Measurements from ENCODE around the gene FKBP1C. TPM values are rescaled to one million over a fixed set of nuclear protein-coding genes. Genes with fewer than 3 reads are reported as not detected.

The FKBP1C gene
- polyA plus RNA-seq, 1 donor (not counting 4 experiments of a cell fraction or from before 2014, with no cell fraction given), result 4.6 TPM

DNA sequence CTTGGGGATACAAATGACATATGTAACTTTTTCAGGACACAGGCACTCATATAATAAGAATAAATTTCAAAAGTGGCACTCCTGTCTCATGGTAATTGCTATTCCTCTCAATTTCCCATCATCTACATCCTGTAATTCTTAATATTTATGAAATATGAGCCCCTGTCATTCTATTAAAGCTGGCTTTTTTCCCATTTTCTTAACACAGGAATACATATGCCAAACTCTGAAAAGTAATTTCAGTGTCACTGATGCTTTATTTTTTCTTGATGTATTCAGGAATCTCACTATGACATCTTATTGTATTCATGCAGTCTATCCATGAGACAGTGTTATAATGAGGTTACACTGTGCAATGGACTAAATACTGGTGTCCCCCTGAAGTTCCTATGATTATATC is 24.3 kb upstream of the FKBP1C start:
- dilution Hi-C loops (cut with MboI; ENCODE audit: extremely low pct_ligation_motif_present, low sequenced_read_pairs), result no loop called here
- Histone ChIP-seq H3K9me3 (ENCODE audit: control insufficient read depth, low read depth, low read length) (no peaks in the 10 kb centered on the region), H3K4me2 (ENCODE audit: control insufficient read depth, extremely low read depth, insufficient read depth, low read depth, low read length) (no peak overlapping the region), H3K4me3 (ENCODE audit: control insufficient read depth in 2 of 3, extremely low read depth in 1 of 3, insufficient read depth in 2 of 3, low read depth in 1 of 3, low read length in 3 of 3) (no peak overlapping the region), H3K27me3 (ENCODE audit: control insufficient read depth, extremely low read depth, insufficient read depth, low read length) (no peaks in the 10 kb centered on the region), H3K9ac (ENCODE audit: control insufficient read depth, extremely low read depth, insufficient read depth, low read length) (no peak overlapping the region), H4K20me1 (ENCODE audit: control insufficient read depth, extremely low read depth, insufficient read depth, low read length) (no peaks in the 10 kb centered on the region), H3K9me1 (ENCODE audit: control insufficient read depth, extremely low read depth, insufficient read depth, low read length) (no peaks in the 10 kb centered on the region), H3K79me2 (ENCODE audit: control insufficient read depth, insufficient read depth, low read length) (no peaks in the 10 kb centered on the region), H3K36me3 (ENCODE audit: control insufficient read depth in 2 of 2, extremely low read depth in 1 of 2, insufficient read depth in 2 of 2, low read length in 2 of 2) (no peaks in the 10 kb centered on the region), H2AFZ (ENCODE audit: control insufficient read depth, low read length) (no peak overlapping the region), H3K27ac (ENCODE audit: control insufficient read depth, insufficient read depth, low read length) (no peak overlapping the region), H3K4me1 (ENCODE audit: control insufficient read depth, extremely low read depth, insufficient read depth, low read length) (no peaks in the 10 kb centered on the region)
- DNase-seq (ENCODE audit: low read depth, low spot score) (no peak), FAIRE-seq (no peak)
- TF ChIP-seq EZH2 (IDR thresholded peaks at IDR 0.05; ENCODE audit: low read length) (no peak), CTCF (optimal IDR thresholded peaks at IDR 0.05 in 1 of 3, IDR thresholded peaks at IDR 0.05 in 1 of 3, conservative IDR thresholded peaks at IDR 0.05 in 1 of 3; ENCODE audit: extremely low read depth in 1 of 3, insufficient read depth in 2 of 3, low read length in 3 of 3) (no peak)

DNA sequence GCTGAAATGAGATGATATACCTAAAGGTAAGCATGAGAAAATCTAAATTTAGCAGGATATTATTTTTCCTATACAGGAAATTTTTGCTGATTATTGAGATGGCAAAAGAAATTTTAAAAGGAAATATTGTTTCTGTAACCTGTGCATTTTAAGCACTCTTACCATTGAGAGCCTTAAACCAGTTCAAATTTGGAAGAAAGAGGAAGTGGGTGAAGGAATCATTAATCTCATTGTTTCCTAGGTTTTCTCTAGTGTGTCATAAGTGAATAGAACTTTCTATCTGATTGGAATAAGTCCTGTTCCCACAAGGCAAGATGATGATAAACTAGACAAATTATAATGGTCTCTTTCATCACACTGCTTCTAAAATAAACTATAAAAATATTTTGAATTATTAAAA is 22.4 kb upstream of the FKBP1C start:
- dilution Hi-C loops (cut with MboI; ENCODE audit: extremely low pct_ligation_motif_present, low sequenced_read_pairs), result no loop called here
- Histone ChIP-seq H3K27ac (ENCODE audit: control insufficient read depth, insufficient read depth, low read length) (no peak overlapping the region), H3K4me2 (ENCODE audit: control insufficient read depth, extremely low read depth, insufficient read depth, low read depth, low read length) (no peak overlapping the region), H3K4me1 (ENCODE audit: control insufficient read depth, extremely low read depth, insufficient read depth, low read length) (no peaks in the 10 kb centered on the region), H2AFZ (ENCODE audit: control insufficient read depth, low read length) (no peak overlapping the region), H3K9ac (ENCODE audit: control insufficient read depth, extremely low read depth, insufficient read depth, low read length) (no peak overlapping the region), H3K27me3 (ENCODE audit: control insufficient read depth, extremely low read depth, insufficient read depth, low read length) (no peaks in the 10 kb centered on the region), H3K36me3 (ENCODE audit: control insufficient read depth in 2 of 2, extremely low read depth in 1 of 2, insufficient read depth in 2 of 2, low read length in 2 of 2) (no peaks in the 10 kb centered on the region), H3K9me3 (ENCODE audit: control insufficient read depth, low read depth, low read length) (no peaks in the 10 kb centered on the region), H3K9me1 (ENCODE audit: control insufficient read depth, extremely low read depth, insufficient read depth, low read length) (no peaks in the 10 kb centered on the region), H3K79me2 (ENCODE audit: control insufficient read depth, insufficient read depth, low read length) (no peaks in the 10 kb centered on the region), H3K4me3 (ENCODE audit: control insufficient read depth in 2 of 3, extremely low read depth in 1 of 3, insufficient read depth in 2 of 3, low read depth in 1 of 3, low read length in 3 of 3) (no peak overlapping the region), H4K20me1 (ENCODE audit: control insufficient read depth, extremely low read depth, insufficient read depth, low read length) (no peaks in the 10 kb centered on the region)
- TF ChIP-seq CTCF (optimal IDR thresholded peaks at IDR 0.05 in 1 of 3, IDR thresholded peaks at IDR 0.05 in 1 of 3, conservative IDR thresholded peaks at IDR 0.05 in 1 of 3; ENCODE audit: extremely low read depth in 1 of 3, insufficient read depth in 2 of 3, low read length in 3 of 3), result no peak
- no peak for TF ChIP-seq EZH2 (IDR thresholded peaks at IDR 0.05; ENCODE audit: low read length)
- FAIRE-seq (no peak), DNase-seq (ENCODE audit: low read depth, low spot score) (no peak)

All from keratinocyte (primary cell).